Vagina (tissue), 2 donors: ENCODE data around the gene LPAR1.

ENCODE experiments used
- POLR2A ChIP-seq, 2 donors: fragments of 450-650 bp; IDR thresholded peaks; one replicate each; pipeline ENCODE4 v1.6.1; 2017; ENCODE audit warnings: antibody characterized with exemption in 2 of 2, mild to moderate bottlenecking in 2 of 2, moderate library complexity in 2 of 2
- POLR2AphosphoS5 ChIP-seq, 2 donors: sonication (generic); formaldehyde crosslinking; IDR thresholded peaks; one replicate each; pipeline ENCODE4 v1.9.0; 2017; ENCODE audit warnings: antibody characterized with exemption in 2 of 2, mild to moderate bottlenecking in 2 of 2, low read depth in 1 of 2; ENCODE audit not compliant: insufficient read depth in 1 of 2
- TF ChIP-seq, protein P1 (sequence below), 3 experiments: fragments of 450-650 bp in 2 of 3; fragments of 200-600 bp in 1 of 3; sonication (generic) in 1 of 3; IDR thresholded peaks; one replicate each; pipeline ENCODE4 v1.5.1; 2017 to 2019; ENCODE audit warnings: antibody characterized with exemption in 3 of 3, mild to moderate bottlenecking in 2 of 3, moderate library complexity in 2 of 3

DNA sequence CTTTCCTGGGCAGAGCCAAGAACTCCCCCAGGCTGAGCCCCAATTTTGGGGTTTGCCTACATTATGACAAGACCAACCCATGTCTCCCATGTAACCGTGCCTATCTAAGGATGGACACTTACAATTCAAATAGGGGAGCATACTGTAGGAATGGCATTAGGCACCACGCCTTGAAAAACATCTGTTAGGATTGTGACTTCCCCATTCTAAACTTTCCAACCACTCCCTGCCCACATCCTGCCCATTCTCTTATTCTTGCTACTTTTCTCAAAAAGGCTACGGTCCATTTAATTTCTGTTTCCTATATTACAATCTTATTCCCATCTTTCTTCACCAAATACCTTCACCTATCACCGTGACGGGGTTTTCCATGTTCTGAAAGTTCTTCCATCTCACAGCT lies 99.2 kb downstream of the LPAR1 start:
- TF ChIP-seq POLR2A (IDR thresholded peaks at IDR 0.05) = no peak
- TF ChIP-seq, protein P1, sequence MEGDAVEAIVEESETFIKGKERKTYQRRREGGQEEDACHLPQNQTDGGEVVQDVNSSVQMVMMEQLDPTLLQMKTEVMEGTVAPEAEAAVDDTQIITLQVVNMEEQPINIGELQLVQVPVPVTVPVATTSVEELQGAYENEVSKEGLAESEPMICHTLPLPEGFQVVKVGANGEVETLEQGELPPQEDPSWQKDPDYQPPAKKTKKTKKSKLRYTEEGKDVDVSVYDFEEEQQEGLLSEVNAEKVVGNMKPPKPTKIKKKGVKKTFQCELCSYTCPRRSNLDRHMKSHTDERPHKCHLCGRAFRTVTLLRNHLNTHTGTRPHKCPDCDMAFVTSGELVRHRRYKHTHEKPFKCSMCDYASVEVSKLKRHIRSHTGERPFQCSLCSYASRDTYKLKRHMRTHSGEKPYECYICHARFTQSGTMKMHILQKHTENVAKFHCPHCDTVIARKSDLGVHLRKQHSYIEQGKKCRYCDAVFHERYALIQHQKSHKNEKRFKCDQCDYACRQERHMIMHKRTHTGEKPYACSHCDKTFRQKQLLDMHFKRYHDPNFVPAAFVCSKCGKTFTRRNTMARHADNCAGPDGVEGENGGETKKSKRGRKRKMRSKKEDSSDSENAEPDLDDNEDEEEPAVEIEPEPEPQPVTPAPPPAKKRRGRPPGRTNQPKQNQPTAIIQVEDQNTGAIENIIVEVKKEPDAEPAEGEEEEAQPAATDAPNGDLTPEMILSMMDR (IDR thresholded peaks at IDR 0.05) = no peak
- TF ChIP-seq POLR2AphosphoS5 (IDR thresholded peaks at IDR 0.05; ENCODE audit: insufficient read depth in 1 of 2, low read depth in 1 of 2) = no peak
